GM12878 (cell line): ENCODE results near the gene IER2. TPM values are rescaled to one million over a fixed set of nuclear protein-coding genes. Genes with fewer than 3 reads are reported as not detected.
A peak's percentile ranks its signal among the peaks of the same experiment; 100 is the strongest.

ENCODE experiments used
- ASH2L ChIP-seq: fragments of 300-600, 200-600 bp; sonication (generic); IDR thresholded peaks from 2 replicates; pipeline ENCODE4 v1.6.1; 2017; ENCODE audit warnings: low read depth, mild to moderate bottlenecking, borderline replicate concordance
- ATF3 ChIP-seq: IDR thresholded peaks from 2 replicates; pipeline ENCODE4 v1.6.1; 2011; ENCODE audit warnings: low read depth, mild to moderate bottlenecking, low read length, moderate library complexity, borderline replicate concordance; ENCODE audit errors: extremely low read depth
- CBX3 ChIP-seq: fragments of 200-600 bp; sonication (generic); IDR thresholded peaks from 2 replicates; pipeline ENCODE4 v1.6.1; 2016; ENCODE audit warnings: low read depth, borderline replicate concordance
- CEBPB ChIP-seq, 2 experiments: fragments of 150-350 bp in 1 of 2; IDR thresholded peaks; 2 replicates each; pipeline ENCODE4 v1.6.1; 2012 to 2014; ENCODE audit warnings: low read depth in 2 of 2, low read length in 2 of 2, borderline replicate concordance in 1 of 2, inconsistent platforms in 1 of 2
- CUX1 ChIP-seq: IDR thresholded peaks from 2 replicates; pipeline ENCODE4 v1.6.1; 2012; ENCODE audit warnings: improper control_type of control experiment, low read depth, low read length; ENCODE audit not compliant: insufficient replicate concordance
- FOXK2 ChIP-seq: fragments of 450-650 bp; IDR thresholded peaks from 2 replicates; pipeline ENCODE4 v1.6.1; 2017; ENCODE audit warnings: mild to moderate bottlenecking, moderate library complexity
- KLF5 ChIP-seq: fragments of 450-650 bp; IDR thresholded peaks from 2 replicates; pipeline ENCODE4 v1.6.1; 2014; ENCODE audit warnings: mild to moderate bottlenecking; ENCODE audit not compliant: partially characterized antibody
- MLLT1 ChIP-seq: fragments of 450-650 bp; IDR thresholded peaks from 2 replicates; pipeline ENCODE4 v1.6.1; 2016; ENCODE audit warnings: mild to moderate bottlenecking
- NFIC ChIP-seq: IDR thresholded peaks from 2 replicates; pipeline ENCODE4 v1.6.1; 2012; ENCODE audit warnings: low read depth, mild to moderate bottlenecking, inconsistent platforms, low read length, moderate library complexity
- NFYB ChIP-seq: IDR thresholded peaks from 2 replicates; pipeline ENCODE4 v1.6.1; 2011; ENCODE audit warnings: low read depth, mild to moderate bottlenecking, low read length, improper control_type of control experiment, moderate library complexity; ENCODE audit not compliant: insufficient read depth
- NR2C1 ChIP-seq: fragments of 450-650 bp; IDR thresholded peaks from 2 replicates; pipeline ENCODE4 v1.6.1; 2017; ENCODE audit warnings: antibody characterized with exemption, mild to moderate bottlenecking, moderate library complexity
- NR2F1 ChIP-seq: fragments of 450-650 bp; conservative IDR thresholded peaks from 2 replicates; pipeline ENCODE4 v1.6.1; 2017; ENCODE audit warnings: mild to moderate bottlenecking
- SUPT20H ChIP-seq: IDR thresholded peaks from 2 replicates; pipeline ENCODE4 v1.6.1; 2011; ENCODE audit warnings: low read depth, mild to moderate bottlenecking, low read length, moderate library complexity, borderline replicate concordance; ENCODE audit not compliant: control insufficient read depth
- TARDBP ChIP-seq: IDR thresholded peaks from 2 replicates; pipeline ENCODE4 v1.6.1; 2016; ENCODE audit warnings: borderline replicate concordance
- TCF12 ChIP-seq: IDR thresholded peaks from 2 replicates; pipeline ENCODE4 v1.6.1; 2011; ENCODE audit warnings: low read depth, mild to moderate bottlenecking, low read length
- USF1 ChIP-seq: IDR thresholded peaks from 2 replicates; pipeline ENCODE4 v1.6.1; 2011; ENCODE audit warnings: borderline replicate concordance, low read depth, mild to moderate bottlenecking, moderate library complexity, mixed read lengths, low read length; ENCODE audit not compliant: insufficient read depth; ENCODE audit errors: extremely low read length
- YBX1 ChIP-seq: fragments of 450-650 bp; IDR thresholded peaks from 2 replicates; pipeline ENCODE4 v1.6.1; 2016; ENCODE audit warnings: antibody characterized with exemption
- ZNF384 ChIP-seq: IDR thresholded peaks from 2 replicates; pipeline ENCODE4 v1.6.1; 2012; ENCODE audit warnings: low read depth, mild to moderate bottlenecking, low read length, improper control_type of control experiment, borderline replicate concordance
- ZNF622 ChIP-seq: fragments of 450-650 bp; IDR thresholded peaks from 2 replicates; pipeline ENCODE4 v1.6.1; 2017; ENCODE audit warnings: mild to moderate bottlenecking, inconsistent platforms
- ZSCAN29 ChIP-seq: fragments of 450-650 bp; IDR thresholded peaks from 2 replicates; pipeline ENCODE4 v1.6.1; 2017; ENCODE audit warnings: mild to moderate bottlenecking, moderate library complexity
- polyA plus RNA-seq, 11 experiments: library from polyadenylated mRNA; depleted of rRNA in 4 of 11; unstranded in 6 of 11; stranded (reverse) in 5 of 11; fragments of >200 nt; fragmentation: Nextera tagmentation in 4 of 11; fragmentation: Illumina TruSeq in 1 of 11; extraction: Ambion mirVana in 4 of 11; extraction: Trizol in 1 of 11; gene quantifications; 1 replicate in 1 of 11; 2 replicates in 10 of 11; pipeline versions ENCODE4 v1.2.1 to v1.2.3, GENCODE V29; 2011 to 2016; ENCODE audit warnings: inconsistent platforms in 2 of 11, missing spikeins in 2 of 11, low read depth in 1 of 11
- total RNA-seq, 4 experiments: library from RNA; depleted of rRNA in 3 of 4; stranded (reverse); fragments of >200 nt in 3 of 4; fragmentation: Illumina TruSeq in 1 of 4; extraction: Trizol in 1 of 4; gene quantifications; 2 replicates each; pipeline versions ENCODE4 v1.2.1 to v1.2.3, GENCODE V29; 2013 to 2021
- TF ChIP-seq, protein P1 (sequence below): IDR thresholded peaks from 2 replicates; pipeline ENCODE4 v1.6.1; 2012; ENCODE audit warnings: low read depth, low read length, improper control_type of control experiment

IER2 gene
- total and polyA plus RNA-seq, 10 of the 15 experiments (the other 5 are each of a cell fraction or from before 2014, with no cell fraction given), result 2.8 to 94.5 (median 24.9) TPM

DNA sequence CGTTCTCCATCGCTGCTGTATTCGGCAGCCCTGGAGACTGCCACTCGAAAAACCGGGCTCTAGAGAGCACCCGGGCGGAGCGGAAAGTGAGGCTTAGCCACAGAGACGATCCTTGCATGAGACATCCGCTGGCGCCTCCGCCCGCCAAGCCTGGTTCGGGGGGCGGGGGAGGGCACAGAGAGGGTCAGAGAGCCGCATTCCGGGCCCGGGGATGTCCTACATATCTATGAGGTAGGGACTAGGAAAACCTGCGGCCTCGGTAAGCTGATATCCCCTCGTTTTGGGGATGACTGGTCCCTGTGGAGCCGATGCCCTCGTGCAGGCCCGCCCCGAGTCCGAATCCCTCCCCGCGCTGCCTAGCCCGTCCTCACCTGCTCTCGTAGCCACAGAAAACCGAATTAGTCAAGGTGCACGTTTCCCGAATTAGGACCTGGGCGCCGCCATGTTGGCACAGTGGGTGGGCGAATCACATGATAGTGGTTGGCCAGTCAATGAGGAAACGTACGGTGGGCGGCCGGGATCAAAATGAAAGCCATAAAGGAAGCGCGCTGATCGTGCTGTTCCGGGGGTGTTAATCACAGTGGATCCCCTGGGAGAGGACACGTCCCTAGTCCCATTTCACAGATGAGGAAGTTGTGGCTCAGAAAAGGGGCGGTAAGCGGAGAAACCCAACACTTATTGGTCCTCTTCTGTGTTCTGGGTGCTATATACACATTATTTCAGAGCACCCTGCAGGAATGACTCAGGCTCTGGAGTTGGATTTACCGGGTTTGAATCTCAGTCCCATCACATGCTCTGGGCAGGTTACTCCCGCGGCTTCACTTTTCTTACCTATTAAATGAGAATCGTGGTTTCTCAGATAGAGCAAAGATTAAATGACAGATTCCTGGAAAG is 33.7 kb upstream of the IER2 start, which contains the start of gene TRMT1 (continued):
- TF ChIP-seq ZNF384 (no peak), CBX3 (no peak), SUPT20H (no peak), NFYB (peak; percentile 77), NFIC (peak; percentile 86), CEBPB (IDR thresholded peaks at IDR 0.05; ENCODE audit: borderline replicate concordance in 1 of 2, low read depth in 2 of 2, low read length in 2 of 2) (no peak), TARDBP (peak; percentile 77; the same call in 1 of the 2 replicates), NR2C1 (0 out of 2 replicates have a peak, but pooled peaks have one; percentile 14), YBX1 (0 out of 2 replicates have a peak, but pooled peaks have one; percentile 42), ZSCAN29 (no peak), CUX1 (no peak), USF1 (peak; percentile 92), NR2F1 (no peak), TCF12 (0 out of 2 replicates have a peak, but pooled peaks have one; percentile 32), KLF5 (no peak), ATF3 (peak; percentile 81; the same call in 1 of the 2 replicates), MLLT1 (peak; percentile 88), ASH2L (no peak), FOXK2 (peak; percentile 65; the same call in 1 of the 2 replicates), ZNF622 (no peak)
- TF ChIP-seq, protein P1, sequence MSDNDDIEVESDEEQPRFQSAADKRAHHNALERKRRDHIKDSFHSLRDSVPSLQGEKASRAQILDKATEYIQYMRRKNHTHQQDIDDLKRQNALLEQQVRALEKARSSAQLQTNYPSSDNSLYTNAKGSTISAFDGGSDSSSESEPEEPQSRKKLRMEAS, result peak; percentile 100
